Caco-2 (cell line): ENCODE measurements around the gene MOBP. TPM values are rescaled to one million over a fixed set of nuclear protein-coding genes. Genes with fewer than 3 reads are reported as not detected.

Experiments
- BruUV-seq: library from RNA; stranded (reverse); fragments of 400-500 nt; replicated peaks from 2 replicates; lab custom pipeline; 2021; lab: Mats Ljungman, UMichigan
- CTCF ChIA-PET: fragments of 300-600 bp; sonication (Branson Sonifier 250); formaldehyde crosslinking; loops from one replicate; lab custom pipeline; 2022; ENCODE audit warnings: antibody characterized with exemption; lab: Charles Lee
- POLR2A ChIA-PET: fragments of 300-600 bp; sonication (Branson Sonifier 250); formaldehyde crosslinking; loops from one replicate; lab custom pipeline; 2022; ENCODE audit warnings: antibody characterized with exemption; lab: Charles Lee
- DNase-seq, 2 experiments: peaks; one replicate each; pipeline versions ENCODE4 v3.0.0 to v3.0.0-alpha.2; 2020 to 2022
- H3K27me3 ChIP-seq: replicated peaks from 2 replicates; pipeline ENCODE4 v1.6.0; 2011; ENCODE audit warnings: low read length; ENCODE audit not compliant: control insufficient read depth, insufficient read depth
- H3K36me3 ChIP-seq: 2 replicates; pipeline ENCODE4 v1.5.1; 2011; ENCODE audit warnings: low read length; ENCODE audit not compliant: control insufficient read depth, insufficient read depth
- H3K4me1 ChIP-seq: fragments of 250-450 bp; sonication (Bioruptor Pico); 2 replicates; pipeline ENCODE4 v1.5.1; 2020; ENCODE audit warnings: mild to moderate bottlenecking
- H3K4me3 ChIP-seq: 2 replicates; pipeline ENCODE4 v1.5.1; 2011; ENCODE audit warnings: low read depth, mild to moderate bottlenecking, control low read depth, low read length
- H3K9me3 ChIP-seq: fragments of 250-450 bp; sonication (Bioruptor Pico); 2 replicates; pipeline ENCODE4 v1.5.1; 2020; ENCODE audit warnings: mild to moderate bottlenecking, moderate library complexity
- H3K27ac Mint-ChIP-seq: one replicate; pipeline ENCODE4 v1.8.0; 2022; ENCODE audit warnings: mixed read lengths; ENCODE audit not compliant: unreplicated experiment
- H3K27me3 Mint-ChIP-seq: one replicate; pipeline ENCODE4 v1.8.0; 2022; ENCODE audit warnings: mixed read lengths; ENCODE audit not compliant: insufficient read depth, unreplicated experiment
- H3K36me3 Mint-ChIP-seq: one replicate; pipeline ENCODE4 v1.8.0; 2022; ENCODE audit warnings: mild to moderate bottlenecking, mixed read lengths; ENCODE audit not compliant: insufficient read depth, unreplicated experiment
- H3K4me1 Mint-ChIP-seq: one replicate; pipeline ENCODE4 v1.8.0; 2022; ENCODE audit warnings: low read depth, mixed read lengths; ENCODE audit not compliant: unreplicated experiment
- H3K4me3 Mint-ChIP-seq: one replicate; pipeline ENCODE4 v1.8.0; 2022; ENCODE audit warnings: mild to moderate bottlenecking, moderate library complexity, mixed read lengths; ENCODE audit not compliant: unreplicated experiment
- H3K9me3 Mint-ChIP-seq: one replicate; pipeline ENCODE4 v1.8.0; 2022; ENCODE audit warnings: mixed read lengths; ENCODE audit not compliant: unreplicated experiment
- intact Hi-C: fragments of 100-400 bp; cut with micrococcal nuclease; formaldehyde crosslinking; loops from one replicate; pipeline ENCODE4 v1.10.0; 2022; ENCODE audit not compliant: unreplicated experiment
- total RNA-seq: library from RNA; stranded (reverse); gene quantifications from 2 replicates; pipeline ENCODE4 v1.2.3, GENCODE V29; 2022
- TF ChIP-seq, protein P1 (sequence below), 2 experiments: fragments of 200-600 bp in 1 of 2; IDR thresholded peaks; 1 replicate in 1 of 2; 2 replicates in 1 of 2; pipeline versions ENCODE4 v1.5.1 to v1.8.0; 2011 to 2022; ENCODE audit warnings: antibody characterized with exemption in 1 of 2, control low read depth in 1 of 2, inconsistent platforms in 1 of 2, low read depth in 1 of 2, low read length in 1 of 2, mild to moderate bottlenecking in 1 of 2, moderate library complexity in 1 of 2; ENCODE audit not compliant: insufficient read depth in 1 of 2, severe bottlenecking in 1 of 2, unreplicated experiment in 1 of 2

MOBP gene
- total RNA-seq, 1 experiment from 2014 or later: 0.27 TPM

DNA sequence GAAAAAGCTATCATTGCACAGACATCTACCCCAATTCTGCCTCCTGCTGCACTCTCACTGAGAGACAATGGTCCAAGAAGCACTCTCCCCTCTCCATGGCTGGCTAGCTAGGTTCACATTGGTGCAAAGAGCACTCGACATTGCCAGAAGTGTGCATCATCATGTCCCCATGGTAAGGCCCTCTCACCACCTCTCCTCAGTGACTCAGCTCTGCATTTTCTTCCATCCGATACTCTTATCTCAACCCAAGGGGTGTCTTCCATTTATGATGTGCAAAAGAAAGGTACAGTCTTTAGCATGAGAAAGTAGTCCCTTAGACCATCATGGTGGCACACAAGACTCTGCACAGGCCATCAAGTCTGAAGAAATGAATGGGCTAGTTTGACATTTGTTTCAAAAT, 46.9 kb upstream of the MOBP start:
- Histone ChIP-seq H3K4me1 (peaks cover 6% of the 10 kb centered on the region; the same call in 1 of the 2 replicates), H3K27me3 (no peaks in the 10 kb centered on the region), H3K9me3 (no peaks in the 10 kb centered on the region), H3K36me3 (no peaks in the 10 kb centered on the region), H3K4me3 (no peak overlapping the region)
- no peak for DNase-seq
- Mint-ChIP-seq H3K36me3 (peaks cover 10% of the 10 kb centered on the region), H3K27me3 (no peaks in the 10 kb centered on the region), H3K4me3 (no peak overlapping the region), H3K9me3 (no peaks in the 10 kb centered on the region), H3K4me1 (peaks cover 8% of the 10 kb centered on the region), H3K27ac (no peak overlapping the region)
- TF ChIP-seq, protein P1, sequence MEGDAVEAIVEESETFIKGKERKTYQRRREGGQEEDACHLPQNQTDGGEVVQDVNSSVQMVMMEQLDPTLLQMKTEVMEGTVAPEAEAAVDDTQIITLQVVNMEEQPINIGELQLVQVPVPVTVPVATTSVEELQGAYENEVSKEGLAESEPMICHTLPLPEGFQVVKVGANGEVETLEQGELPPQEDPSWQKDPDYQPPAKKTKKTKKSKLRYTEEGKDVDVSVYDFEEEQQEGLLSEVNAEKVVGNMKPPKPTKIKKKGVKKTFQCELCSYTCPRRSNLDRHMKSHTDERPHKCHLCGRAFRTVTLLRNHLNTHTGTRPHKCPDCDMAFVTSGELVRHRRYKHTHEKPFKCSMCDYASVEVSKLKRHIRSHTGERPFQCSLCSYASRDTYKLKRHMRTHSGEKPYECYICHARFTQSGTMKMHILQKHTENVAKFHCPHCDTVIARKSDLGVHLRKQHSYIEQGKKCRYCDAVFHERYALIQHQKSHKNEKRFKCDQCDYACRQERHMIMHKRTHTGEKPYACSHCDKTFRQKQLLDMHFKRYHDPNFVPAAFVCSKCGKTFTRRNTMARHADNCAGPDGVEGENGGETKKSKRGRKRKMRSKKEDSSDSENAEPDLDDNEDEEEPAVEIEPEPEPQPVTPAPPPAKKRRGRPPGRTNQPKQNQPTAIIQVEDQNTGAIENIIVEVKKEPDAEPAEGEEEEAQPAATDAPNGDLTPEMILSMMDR (IDR thresholded peaks at IDR 0.05; ENCODE audit: insufficient read depth in 1 of 2, low read depth in 1 of 2, low read length in 1 of 2, severe bottlenecking in 1 of 2, unreplicated experiment in 1 of 2): no peak
- ChIA-PET POLR2A (no interaction called here), CTCF (no interaction called here)
- intact Hi-C loops: no loop called here
- BruUV-seq: no TSS peak

DNA sequence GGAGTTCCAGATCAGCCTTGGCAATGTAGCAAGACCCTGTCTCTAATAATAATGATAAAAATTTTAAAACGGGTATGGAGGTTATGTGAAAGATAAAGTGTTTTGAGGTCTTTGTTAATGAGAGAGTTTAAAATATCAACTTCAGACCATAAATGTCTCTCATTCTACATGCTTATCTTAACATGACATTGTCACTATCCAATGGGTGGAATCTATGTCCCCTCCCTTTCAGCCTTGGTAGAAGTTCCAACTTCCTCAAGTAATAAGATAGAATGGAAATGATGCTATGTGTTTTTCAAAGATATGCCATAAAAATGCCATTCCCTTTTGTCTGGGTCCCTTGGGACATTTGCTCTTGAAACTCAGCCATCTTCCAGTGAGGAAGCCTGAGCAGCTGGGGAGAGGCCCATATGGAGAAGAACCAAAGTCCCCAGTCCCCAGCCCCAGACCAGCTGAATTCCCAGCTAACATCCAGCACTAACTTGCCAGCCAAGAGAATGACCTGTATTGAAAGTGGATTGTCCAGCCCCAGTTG, 44.0 kb upstream of the MOBP start:
- no peak for DNase-seq
- Mint-ChIP-seq H3K9me3 (no peaks in the 10 kb centered on the region), H3K4me3 (no peak overlapping the region), H3K27ac (no peak overlapping the region), H3K4me1 (no peaks in the 10 kb centered on the region), H3K36me3 (no peaks in the 10 kb centered on the region), H3K27me3 (no peaks in the 10 kb centered on the region)
- no peaks in the 10 kb centered on the region for H3K36me3 ChIP-seq
- BruUV-seq: no TSS peak
- CTCF ChIA-PET: no interaction called here
- H3K4me1 ChIP-seq: peaks cover 6% of the 10 kb centered on the region; the same call in 1 of the 2 replicates
- intact Hi-C loops: no loop called here
- POLR2A ChIA-PET: no interaction called here
- H3K27me3 ChIP-seq: no peaks in the 10 kb centered on the region
- TF ChIP-seq, protein P1 (IDR thresholded peaks at IDR 0.05; ENCODE audit: insufficient read depth in 1 of 2, low read depth in 1 of 2, low read length in 1 of 2, severe bottlenecking in 1 of 2, unreplicated experiment in 1 of 2): no peak
- H3K4me3 ChIP-seq: no peak overlapping the region
- H3K9me3 ChIP-seq: no peaks in the 10 kb centered on the region

DNA sequence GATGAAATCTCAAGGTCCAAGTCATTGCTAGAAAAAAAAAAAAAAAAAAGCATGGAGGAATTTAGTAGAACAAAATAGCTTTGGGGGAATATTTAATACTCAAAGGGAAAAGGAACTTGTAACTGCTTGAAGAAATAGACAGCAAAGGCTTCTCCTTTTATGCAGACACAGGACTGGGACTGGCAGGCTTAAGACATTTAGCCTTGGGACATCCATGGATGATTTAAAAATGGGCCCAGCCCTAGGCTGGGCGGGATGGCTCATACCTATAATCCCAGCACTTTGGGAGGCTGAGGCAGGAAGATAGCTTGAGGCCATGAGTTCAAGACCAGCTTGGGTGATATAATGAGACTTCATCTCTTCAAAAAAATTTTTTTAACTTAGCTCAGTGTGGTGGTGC, 41.2 kb upstream of the MOBP start:
- H3K4me1 Mint-ChIP-seq: no peaks in the 10 kb centered on the region
- Histone ChIP-seq H3K36me3 (no peaks in the 10 kb centered on the region), H3K4me3 (no peak overlapping the region), H3K4me1 (no peaks in the 10 kb centered on the region), H3K27me3 (no peaks in the 10 kb centered on the region), H3K9me3 (no peaks in the 10 kb centered on the region)
- TF ChIP-seq, protein P1 (IDR thresholded peaks at IDR 0.05; ENCODE audit: insufficient read depth in 1 of 2, low read depth in 1 of 2, low read length in 1 of 2, severe bottlenecking in 1 of 2, unreplicated experiment in 1 of 2): no peak
- peaks cover 5% of the 10 kb centered on the region for H3K27me3 Mint-ChIP-seq
- POLR2A ChIA-PET: no interaction called here
- intact Hi-C loops: no loop called here
- no peak overlapping the region for H3K27ac Mint-ChIP-seq
- H3K4me3 Mint-ChIP-seq: no peak overlapping the region
- BruUV-seq: no TSS peak
- no peaks in the 10 kb centered on the region for H3K9me3 Mint-ChIP-seq
- DNase-seq: no peak
- CTCF ChIA-PET: no interaction called here
- no peaks in the 10 kb centered on the region for H3K36me3 Mint-ChIP-seq
